DMS 273 treated with DMSO at 0.1 percent for 48 hours (cell line): ENCODE measurements around the gene MMD2.
"Not testable (repeated sequence)": the region's sequence is repeated elsewhere in the genome, so short reads cannot be mapped to it uniquely, and the experiment has no call there.

Experiments used
- DNase-seq: peaks from one replicate; lab custom pipeline; 2025; lab: John Stamatoyannopoulos, UW

The MMD2 gene

DNA sequence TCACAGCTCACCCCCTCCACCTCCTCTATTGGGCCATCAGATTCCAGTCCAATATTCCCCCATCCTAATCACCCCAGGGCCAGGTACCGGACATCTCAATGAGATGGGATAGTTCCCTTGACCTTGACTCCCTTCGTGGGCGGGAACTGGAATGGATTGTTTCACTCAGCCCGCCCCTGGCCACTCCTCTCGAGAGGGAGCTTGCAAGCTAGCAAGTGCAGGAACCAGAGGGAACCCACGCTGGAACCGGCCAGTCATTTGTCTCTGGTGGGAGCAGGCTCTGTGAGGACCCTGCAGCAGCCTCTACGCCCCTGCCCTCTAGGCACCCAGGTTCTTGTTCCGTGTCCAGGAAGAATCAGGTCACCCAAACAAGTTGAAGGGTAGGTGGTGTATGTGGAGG, 64.5 kb downstream of the MMD2 start:
- DNase-seq = no peak

DNA sequence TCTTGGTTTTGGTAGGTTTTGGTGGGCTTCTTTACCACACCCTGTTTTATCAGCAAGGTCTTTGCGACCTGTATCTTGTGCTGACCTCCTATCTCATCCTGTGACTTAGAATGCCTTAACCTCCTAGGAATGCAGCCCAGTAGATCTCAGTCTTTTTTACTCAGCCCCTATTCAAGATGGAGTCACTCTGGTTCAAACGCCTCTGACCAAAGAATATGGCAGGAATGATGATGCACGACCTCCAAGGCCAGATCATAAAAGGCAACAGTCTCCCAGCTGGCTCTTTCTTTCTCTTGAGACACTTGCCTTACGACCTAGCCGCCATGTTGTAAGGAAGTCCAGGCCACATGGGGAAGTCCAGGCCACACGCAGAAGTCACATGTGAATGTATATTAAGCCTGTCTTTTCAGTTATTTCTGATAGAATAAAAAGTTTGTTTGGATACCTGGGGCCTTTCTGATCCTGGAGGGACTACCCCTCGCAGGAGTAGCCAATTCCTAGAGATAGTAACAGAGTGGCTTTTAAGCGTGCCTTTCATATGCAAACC, 65.0 kb downstream of the MMD2 start:
- DNase-seq = no peak

DNA sequence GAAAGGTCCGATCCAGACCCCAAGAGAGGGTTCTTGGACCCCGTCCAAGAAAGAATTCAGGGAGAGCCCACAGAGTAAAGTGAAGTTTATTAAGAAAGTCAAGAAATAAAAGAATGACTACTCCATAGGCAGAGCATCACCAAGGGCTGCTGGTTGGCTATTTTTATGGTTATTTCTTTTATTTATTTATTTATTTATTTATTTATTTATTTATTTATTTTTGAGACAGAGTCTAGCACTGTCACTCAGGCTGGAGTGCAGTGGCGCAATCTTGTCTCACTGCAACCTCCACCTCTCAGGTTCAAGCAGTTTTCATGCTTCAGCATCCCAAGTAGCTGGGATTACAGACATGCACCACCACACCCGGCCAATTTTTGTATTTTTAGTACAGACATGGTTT, 65.8 kb downstream of the MMD2 start:
- not testable (repeated sequence) for DNase-seq

DNA sequence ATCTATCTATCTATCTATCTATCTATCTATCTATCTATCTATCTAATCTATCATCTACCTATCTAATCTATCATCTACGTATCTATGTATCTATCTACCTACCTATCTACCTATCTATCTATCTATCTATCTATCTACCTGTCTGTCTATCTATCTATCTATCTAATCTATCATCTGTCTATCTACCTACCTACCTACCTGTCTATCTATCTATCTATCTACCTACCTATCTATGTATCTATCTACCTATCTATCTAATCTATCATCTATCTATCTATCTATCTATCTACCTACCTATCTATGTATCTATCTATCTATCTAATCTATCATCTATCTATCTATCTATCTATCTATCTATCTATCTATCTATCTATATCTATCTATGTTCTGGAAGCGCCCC, 67.5 kb downstream of the MMD2 start:
- DNase-seq = not testable (repeated sequence)

DNA sequence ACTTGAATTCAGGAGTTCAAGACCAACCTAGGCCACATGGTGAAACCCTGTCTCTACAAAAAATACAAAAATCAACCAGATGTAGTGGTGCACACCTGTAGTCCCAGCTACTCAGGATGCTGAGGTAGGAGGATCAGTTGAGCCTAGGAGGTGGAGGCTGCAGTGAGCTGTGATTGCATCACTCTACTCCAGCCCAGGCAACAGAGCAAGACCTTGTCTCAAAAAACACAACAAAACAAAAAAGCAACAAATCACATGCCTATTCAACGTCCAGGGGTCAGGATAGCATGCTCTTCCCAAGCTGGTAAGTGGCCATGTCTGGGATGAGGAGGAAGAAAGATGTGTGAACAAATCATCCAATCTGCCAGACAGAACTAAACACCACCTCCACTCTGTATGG, 69.3 kb downstream of the MMD2 start:
- DNase-seq = no peak

DNA sequence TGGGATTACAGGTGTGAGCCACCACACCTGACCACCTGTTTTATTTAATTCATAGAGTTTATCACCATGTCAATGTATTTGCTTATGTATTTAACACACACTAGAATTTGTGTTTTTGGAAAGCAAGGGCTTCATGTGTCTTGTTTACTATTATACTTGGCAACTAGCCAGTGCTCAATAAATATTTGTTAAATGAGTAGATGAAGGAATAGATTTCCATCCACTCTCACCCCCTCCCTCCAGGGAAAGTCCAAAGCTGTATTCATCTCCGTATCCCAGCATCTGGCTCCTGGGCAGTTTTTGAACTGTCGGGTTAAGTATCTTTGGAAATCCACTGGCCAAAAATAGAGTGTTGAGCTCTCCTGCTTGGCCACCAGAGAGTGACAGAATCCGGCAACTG, 70.8 kb downstream of the MMD2 start:
- no peak for DNase-seq

DNA sequence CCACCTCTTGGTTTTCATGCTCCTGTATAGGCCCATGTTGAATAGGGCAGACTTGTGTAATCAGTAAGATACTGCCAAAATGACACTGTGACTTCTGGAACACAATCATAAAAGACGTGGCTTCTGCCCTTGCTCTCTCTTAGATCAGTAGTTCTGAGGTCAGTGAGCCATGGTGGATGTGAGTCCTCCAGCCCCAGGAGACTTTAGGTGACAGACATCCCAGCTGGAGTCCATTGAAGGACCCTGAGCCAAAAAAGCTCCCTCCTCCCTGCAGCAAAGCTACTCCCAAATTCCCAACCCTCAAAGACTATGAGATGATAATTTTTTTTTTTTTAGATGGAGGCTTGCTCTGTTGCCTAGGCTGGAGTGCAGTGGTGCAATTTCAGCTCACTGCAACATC, 72.3 kb downstream of the MMD2 start:
- no peak for DNase-seq

DNA sequence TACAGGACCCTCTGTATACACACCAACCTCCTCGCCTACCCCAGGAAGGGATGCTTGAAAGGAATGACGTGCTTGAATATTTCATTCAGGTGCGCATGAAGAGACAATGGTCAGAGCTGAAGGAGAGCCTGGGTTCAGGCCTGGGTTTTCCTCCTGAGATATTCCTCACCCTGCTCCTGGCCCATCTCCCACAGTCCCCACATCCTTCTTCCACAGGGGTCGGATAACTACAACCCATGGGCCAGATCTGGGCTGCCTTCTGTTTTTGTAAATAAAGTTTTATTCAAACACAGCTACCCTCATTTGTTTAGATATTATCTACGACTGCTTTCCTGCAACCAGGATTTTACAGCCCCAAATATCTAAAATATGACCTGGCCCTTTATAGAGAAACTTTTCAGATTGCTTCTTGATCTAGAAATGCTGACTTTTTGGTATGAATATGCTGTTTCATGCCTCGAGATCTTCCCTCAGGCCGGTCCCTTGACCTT, 73.6 kb downstream of the MMD2 start:
- no peak for DNase-seq

DNA sequence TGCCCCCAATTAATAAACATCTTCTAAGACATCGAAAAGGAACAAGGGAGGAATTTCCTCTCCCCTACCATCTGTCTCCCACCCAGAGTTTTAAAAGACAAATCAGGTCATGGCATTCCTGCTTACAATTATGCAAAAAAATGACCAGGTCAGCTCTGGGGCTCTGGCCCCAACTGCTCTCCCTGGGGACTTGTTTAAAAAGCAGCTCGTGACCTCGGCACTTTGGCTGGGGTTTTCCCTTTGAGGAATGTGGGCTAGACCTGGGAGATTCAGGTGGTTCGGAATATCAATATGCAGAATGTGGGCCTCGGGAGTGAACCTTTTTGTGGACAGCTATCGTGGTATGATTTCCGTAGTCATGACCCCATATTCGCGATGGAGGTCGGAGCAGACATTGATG, 74.8 kb downstream of the MMD2 start:
- DNase-seq = no peak

DNA sequence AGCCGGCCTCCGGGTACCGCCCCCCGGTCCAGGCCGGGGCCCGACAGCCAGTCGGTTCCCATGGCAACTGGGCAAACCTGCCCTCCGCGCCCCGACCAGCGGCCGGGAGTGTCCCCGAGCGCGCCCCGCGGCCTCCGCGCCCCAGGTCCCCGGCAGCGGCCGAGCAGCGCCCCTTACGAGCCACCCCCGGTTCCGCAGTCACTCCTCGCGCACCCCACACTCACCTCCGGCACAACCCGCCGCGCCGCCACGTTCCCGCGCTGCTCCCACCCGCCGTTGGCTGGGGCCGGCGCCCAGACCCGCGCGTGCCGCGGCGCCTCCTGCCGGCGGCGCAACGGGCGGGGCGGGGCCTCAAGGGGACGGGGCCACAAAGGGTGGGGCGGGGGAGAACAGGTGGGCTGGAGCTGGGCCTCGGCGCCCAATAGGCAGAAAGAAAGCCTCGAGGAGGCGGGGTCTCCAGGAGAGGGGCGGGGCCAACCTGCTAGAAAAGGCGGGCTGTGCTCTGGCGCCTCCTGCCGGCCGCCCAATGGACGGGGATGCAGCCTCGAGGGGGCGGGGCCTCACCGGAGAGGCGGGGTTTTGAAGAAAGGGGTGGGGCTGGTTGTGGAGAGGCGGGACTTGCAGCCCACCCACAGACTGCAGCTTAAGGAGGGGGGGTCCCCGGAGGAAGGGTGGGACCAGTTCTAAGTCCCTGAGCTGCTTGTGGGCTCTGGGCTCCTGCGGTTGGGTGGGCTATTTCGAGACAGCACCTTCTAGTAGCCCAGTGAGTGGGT, 75.4 kb downstream of the MMD2 start, which contains the start of gene RADIL:
Gene RADIL (minus strand): TSS at position 345 of the 773 bp plus-strand sequence. CDS start 5,577 bp downstream, outside the sequence.
- peak; percentile 88 for DNase-seq

DNA sequence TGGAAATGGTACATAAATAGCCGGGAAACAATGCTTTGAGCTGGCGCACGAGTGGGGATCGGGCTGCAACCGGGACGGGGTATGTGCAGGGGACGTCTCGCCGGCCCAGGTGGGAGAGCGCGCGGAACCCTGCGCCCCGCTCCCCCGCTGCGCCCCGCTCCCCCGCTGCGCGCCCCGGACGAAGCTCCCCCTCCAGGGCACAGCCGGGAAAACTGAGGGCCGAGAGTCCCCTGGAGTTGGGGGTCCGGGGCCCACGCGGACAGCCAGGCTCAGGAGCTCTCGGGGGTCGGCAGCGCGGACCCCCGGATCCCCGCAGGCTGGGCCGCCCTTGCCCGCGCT, 76.0 kb downstream of the MMD2 start:
- no peak for DNase-seq

DNA sequence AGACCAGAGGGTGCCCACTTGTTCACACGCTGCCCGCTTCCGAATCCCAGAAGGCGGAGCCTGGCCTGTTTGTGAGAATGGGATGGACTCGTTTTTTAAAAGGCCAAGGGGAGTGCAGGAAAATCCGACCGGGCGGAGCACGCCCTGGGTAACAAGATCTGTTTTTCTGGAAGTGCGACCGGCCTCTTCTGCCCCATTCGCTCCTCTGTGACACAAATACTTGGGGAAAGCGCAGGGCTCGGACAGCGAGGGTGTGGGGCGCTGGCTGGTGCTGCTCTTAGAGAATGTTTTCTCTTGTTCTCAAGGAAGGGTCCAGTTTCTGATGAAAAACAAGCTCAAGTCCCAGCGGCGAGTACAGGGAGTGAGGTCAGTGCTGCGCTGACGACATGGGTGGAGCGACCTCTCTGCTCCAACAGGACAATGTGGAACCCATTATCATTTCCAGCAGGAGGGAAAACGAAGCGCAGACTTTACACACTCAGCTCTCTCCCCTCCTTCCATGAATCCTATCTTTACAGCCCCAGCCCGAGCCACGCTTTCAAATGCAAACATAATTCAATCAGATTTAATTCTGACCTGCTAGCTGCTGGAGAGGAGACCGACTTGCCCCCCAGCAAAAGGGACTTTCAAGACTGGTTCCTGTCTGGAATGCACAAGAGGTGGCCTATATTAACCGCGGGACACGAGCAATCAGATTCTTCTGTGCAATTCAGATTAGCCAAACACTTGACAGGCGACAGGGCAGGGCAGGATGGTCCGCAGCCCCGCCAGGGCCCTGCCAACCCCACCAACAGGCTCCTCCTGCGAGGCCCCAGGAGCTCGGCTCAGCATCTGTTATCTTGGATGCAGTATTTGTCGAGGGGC, 76.6 kb downstream of the MMD2 start:
- peak; percentile 30 for DNase-seq

DNA sequence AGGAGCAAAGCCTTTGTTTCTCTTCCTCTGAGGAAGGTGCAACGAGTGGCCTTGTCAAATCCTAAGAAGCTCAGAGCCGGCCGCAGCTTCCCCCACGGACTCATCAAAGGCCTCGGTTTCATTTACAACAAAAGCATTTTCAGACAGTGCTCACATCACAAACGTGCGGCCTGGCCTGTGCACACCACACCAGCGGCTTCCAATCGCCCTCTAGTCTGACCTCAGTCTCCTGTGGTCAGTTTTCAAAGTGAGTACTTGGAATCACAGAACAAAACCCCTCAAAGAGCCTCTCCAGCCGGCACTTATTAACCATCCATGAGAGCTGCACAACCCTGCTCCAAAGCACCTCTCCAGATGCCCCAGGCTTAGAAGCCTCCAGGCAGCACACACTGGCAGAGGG, 78.8 kb downstream of the MMD2 start:
- DNase-seq = no peak

DNA sequence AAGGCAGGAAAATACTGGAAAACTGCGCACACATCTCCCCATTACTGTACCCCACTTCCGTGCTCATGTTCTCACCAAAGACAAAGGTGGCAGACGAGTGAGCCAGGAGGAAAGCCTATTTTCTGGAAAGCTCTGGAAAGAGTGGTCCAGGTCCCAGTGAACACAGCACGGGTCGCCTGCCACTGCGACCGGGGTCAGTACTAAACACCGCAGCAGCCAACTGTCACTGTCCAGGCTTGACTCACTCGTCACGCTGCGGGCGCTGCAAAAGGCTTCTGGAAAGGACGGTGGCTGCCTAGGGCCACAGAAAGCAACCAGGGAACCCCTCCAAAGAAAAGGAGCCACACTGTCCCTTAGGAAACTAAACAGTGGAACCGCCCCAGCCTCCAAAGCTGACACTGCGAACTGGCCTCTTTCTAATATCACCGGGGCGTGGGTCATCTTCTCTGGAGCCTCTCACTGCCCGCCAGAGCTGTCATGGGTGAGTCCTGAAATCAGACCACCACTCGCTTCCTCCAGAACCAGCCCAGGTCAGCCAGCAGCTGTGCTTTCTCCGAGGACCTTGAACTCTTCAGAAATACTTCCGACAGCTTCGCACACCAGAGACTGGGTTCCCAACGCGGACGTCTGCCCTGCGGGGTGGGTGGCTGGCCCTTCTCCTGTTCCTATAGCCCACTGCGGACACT, 79.4 kb downstream of the MMD2 start:
- DNase-seq = no peak

DNA sequence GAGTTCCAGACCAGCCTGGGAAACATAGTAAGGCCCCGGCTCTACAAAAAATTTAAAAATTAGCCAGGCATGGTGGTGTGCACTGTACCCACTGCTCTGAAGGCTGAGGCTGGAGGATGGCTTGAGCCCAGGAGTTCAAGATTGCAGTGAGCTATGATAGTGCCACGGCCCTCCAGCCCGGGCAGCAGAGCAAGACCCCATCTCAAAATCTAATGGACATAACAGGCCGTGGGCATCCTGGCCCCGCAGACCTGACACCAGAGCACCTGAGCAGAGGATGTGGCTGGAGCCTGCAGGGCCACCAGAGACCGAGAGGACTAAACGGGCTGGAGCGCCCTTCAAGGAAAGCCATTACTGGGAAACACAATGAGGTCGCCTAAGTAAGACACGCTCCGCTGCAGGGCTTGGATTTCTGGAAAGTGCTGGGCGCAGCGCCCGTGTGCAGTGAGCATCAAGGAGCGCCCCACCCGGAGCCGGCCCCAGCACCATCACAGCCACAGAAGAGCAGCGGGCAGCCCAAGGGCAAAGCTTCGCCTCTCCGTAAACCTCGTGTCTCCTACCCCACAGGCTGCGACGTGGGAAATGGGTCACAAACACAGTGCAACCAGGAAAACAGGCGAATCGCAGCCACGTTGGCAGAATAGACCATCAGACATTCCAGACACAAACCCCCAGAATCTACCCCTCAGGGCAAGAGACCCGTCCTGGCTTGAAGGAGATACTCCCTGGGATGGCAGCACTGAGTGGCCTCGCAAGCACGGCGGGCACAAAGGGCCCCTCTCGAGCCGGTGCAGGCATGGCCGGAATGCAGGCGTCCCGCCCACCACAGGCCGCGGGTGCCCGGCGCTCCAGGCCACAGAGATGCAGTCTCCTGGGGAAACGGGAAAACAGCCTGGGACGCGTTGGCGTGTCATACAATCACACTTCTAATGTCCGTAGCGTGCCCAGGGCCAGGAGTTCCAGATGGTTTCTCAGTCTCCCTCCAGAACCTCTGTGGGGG, 80.4 kb downstream of the MMD2 start:
- no peak for DNase-seq

DNA sequence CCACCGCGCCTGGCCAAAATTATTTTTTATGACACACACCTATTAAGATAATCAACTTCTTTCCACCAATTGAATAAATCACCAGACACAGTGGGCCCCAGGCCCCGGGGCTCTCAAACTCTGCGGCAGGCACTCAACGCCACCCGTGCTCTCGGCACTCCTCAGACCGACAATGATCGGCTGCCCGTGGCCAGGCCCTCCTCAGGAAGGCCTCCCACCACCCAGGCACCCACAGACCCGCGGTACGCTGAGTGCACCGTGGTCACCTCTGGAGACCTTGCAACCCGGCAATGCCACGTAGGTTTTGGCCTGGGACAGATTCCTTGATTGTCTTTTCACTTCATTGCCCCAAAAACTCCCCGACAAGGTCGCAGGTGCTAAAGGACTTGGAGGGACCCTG, 82.4 kb downstream of the MMD2 start:
- no peak for DNase-seq

DNA sequence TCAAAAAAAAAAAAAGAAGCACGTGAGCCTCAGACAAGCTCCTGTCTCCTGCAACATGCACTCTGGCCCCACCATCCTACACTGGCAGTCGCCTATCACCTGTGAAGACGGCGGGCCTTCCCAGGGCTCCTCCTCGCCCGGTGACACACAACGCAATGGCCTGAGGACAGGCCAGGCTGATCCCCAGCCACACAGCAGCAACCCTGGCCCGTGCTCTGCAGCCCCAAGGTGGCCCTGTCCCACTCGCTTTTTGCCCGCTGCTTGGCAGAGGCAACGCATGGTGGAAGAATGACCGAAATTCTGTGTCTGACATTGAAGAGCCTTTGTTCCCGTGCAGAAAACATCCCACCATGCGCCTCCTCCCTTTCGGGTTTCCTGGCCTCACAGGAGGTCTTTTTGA, 83.6 kb downstream of the MMD2 start:
- no peak for DNase-seq

DNA sequence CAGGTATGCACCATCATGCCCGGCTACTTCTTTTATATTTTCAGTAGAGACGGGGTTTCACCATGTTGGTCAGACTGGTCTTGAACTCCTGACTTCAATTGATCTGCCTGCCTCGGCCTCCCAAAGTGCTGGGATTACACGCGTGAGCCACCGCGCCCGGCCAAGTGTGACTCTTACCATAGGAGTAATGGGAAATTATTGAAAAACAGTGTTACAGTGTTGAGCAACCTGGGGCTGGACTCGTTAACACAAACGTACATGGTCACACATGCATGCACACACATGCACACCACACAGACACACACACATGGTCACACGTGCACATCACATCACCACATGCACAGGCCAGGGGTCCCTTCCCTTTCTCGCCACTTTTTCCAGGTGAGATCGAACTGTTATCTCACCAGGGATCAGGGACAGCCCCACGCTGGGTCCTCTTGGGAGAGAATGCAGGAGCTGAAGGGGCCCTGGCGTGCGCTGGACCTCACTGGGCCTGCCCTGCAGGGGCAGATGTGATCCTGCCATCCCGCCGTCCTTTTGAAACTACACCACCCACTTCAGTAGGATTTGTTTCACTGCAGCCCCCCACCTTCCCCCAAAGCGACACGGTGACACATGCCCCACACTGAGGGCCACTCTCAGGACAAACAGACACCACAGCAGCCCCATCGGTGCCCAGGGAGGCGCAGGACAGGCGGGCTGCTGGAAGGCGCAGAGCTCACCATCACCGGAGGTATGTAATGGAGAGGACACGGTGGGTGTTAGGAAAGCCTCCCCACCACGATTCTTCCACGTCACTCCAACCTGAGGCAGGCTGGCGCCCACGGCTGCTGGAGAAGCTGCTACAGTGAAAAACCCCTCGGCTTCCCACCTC, 85.7 kb downstream of the MMD2 start:
- no peak for DNase-seq

DNA sequence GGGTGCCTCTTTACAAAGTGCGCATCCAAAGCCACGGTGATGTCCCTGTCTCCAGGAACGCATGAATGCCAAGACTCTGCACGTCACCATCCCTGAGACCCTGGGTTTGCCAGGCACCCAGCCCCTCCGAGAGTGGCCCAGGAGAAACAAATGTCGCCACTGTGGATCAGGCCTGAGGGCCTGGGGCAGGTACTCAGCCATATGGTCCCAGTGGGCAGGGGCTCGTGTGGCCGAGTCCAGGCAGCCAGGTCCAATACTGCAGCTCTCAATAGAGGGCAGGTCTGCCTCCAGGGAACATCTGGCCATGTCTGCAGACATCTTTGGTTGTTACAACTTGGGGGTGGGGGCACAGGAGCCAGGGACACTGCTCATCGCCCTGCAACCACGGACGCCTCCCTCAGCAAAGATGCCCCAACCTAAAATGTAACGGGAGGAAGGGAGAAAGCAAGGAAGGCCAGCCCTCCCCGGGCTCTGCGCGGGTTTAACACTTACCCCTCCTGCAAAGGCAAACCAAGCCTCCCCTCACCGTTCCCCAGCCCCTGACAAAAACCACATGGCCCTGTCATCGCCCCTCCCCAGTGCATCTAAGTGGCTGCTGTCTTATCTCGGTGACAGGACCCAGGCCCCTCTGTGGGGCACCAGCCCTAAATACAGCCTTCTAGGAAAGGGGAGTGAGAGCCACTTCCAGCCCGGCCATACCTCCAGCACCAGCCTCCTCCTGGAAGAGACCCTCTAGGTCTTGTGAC, 86.9 kb downstream of the MMD2 start:
- DNase-seq = no peak
